Activated T-cell treated with anti-CD3 and anti-CD28 coated beads for 48 hours (primary cell): ENCODE results near the gene PPP1R3F.
"Not testable (repeated sequence)": the region's sequence is repeated elsewhere in the genome, so short reads cannot be mapped to it uniquely, and the experiment has no call there.

Experiments
- DNase-seq: peaks from one replicate; pipeline ENCODE4 v3.0.0-alpha.2; 2020; ENCODE audit warnings: low read depth

The PPP1R3F gene

GRCh38 chrX:49276207-49276606, 6.6 kb downstream of the PPP1R3F start:
- no peak for DNase-seq

GRCh38 chrX:49276671-49277534, 7.3 kb downstream of the PPP1R3F start:
- no peak for DNase-seq

DNA sequence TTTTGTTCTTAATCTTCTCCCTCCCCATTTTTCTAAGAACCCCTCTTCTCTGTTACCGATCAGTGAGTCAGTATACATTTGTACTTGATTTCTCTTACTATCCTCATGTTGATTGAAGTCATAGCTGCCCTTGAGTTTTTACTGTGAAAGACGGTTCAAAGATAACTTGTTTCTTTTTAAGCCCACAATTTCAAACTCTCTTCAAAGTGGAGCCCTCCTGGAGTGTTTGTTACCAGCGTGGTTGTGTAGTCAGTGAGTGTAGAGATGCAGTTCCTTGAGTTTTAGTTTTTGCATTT, 7.9 kb downstream of the PPP1R3F start:
- DNase-seq = no peak

GRCh38 chrX:49278081-49278480, 8.5 kb downstream of the PPP1R3F start:
- DNase-seq = no peak

- no peak for DNase-seq
Measured at GRCh38 chrX:49282647-49283011, 13.0 kb downstream of the PPP1R3F start.

DNA sequence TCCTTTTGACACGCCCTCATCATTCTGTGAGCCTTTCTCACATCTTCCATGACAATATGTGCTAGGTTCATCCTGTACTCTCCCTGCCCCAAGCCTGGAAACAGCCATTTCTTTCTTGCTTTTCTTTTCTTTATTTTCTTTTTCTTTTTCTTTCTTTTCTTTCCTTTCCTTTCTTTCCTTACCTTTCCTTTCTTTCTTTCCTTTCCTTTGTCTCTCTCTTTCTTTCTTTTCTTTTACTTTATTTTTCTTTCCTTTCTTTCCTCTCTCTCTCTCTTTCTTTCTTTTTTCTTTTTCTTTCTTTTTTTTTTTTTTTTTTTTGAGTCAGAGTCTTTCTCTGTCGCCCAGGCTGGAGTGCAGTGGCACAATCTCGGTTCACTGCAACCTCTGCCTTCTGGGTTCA, 14.6 kb downstream of the PPP1R3F start:
- DNase-seq = no peak

GRCh38 chrX:49286136-49286535, 16.5 kb downstream of the PPP1R3F start:
- no peak for DNase-seq

- DNase-seq = no peak
Measured at GRCh38 chrX:49286581-49286980, 17.0 kb downstream of the PPP1R3F start.

DNA sequence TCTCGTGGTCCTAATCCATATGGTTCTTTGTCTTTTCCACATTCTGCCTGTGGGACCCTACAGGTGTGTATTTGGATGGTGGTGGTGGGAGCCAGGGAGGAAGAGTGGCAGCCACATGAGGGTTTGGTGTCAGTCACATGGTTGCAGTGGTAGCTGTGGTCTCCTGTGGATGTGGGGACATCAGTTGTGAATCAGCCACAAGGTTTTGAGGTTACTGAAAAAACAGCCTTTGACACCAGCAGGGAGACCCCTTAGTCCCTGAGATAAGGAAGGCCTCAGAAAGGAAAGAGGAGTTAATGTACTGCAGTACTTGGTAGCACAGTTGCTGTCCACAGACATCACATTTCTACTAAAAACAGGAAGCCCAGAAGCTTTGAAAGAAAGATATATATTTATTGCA, 18.1 kb downstream of the PPP1R3F start:
- no peak for DNase-seq

DNA sequence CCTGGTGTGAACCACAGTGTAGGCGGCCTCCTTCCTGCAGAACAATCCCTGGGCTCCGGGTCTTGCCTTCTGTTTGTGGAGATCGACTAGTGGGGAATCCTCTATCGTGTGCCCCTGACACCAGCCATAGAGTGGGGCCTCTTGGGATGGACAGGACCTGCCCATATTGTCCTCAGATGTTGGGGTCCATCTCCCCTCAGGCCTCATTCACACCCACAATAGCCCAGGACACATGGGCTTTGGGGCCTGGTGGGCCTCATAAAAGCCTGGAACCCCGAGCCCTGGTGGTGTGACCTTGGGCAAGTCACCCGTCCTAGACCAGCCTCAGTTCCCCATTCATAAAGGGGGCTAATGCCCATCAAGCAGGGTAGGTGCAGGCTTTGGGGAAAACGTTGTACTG, 20.6 kb downstream of the PPP1R3F start:
- no peak for DNase-seq

GRCh38 chrX:49291615-49292337, 22.2 kb downstream of the PPP1R3F start:
- peak; percentile 59 for DNase-seq

GRCh38 chrX:49292400-49293362, 23.1 kb downstream of the PPP1R3F start:
- no peak for DNase-seq

DNA sequence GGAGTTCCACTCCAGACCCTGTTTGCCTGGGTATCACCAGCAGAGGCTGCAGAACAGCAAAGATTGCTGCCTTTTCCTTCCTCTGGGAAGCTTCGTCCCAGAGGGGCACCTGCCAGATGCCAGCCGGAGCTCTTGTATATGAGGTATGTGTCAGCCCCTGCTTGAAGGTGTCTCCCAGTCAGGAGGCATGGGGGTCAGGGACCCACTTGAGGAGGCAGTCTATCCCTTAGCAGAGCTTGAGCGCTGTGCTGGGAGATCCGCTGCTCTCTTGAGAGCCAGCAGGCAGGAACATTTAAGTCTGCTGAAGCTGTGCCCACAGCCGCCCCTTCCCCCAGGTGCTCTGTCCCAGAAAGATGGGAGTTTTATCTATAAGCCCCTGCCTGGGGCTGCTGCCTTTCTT, 29.7 kb downstream of the PPP1R3F start:
- DNase-seq = not testable (repeated sequence)

- DNase-seq = no peak
Measured at GRCh38 chrX:49300703-49301102, 31.1 kb downstream of the PPP1R3F start.

- DNase-seq = no peak
Measured at GRCh38 chrX:49303346-49303745, 33.8 kb downstream of the PPP1R3F start, which contains the start of gene GAGE10. Gene GAGE10, plus strand, starts transcription at chrX:49303646. Its CDS starts 1,214 bp downstream, at chrX:49304860.

DNA sequence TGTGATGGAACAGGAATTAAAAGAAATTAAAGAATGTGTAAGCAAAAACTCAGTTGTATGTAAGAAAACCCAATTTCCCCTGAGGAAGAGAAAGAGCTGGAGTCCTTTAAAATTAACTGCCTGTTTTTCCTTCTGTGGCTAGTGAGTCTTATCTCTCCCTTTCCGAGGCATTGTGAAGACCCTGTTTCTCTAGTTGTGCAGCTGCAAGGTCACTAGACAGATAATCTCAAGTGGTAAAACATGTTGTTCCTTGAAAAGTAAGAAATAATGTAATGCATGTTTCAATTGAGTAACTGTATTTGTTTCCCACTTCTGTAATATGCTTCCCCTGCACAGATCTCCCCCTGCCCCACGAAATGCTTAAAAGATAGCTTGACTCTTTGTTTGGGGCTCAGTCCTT, 38.2 kb downstream of the PPP1R3F start:
- DNase-seq = not testable (repeated sequence)

- no peak for DNase-seq
Measured at GRCh38 chrX:49308604-49309269, 39.1 kb downstream of the PPP1R3F start.

- no peak for DNase-seq
Measured at GRCh38 chrX:49309401-49309981, 39.9 kb downstream of the PPP1R3F start.

- DNase-seq = no peak
Measured at GRCh38 chrX:49310371-49310770, 40.8 kb downstream of the PPP1R3F start.

- DNase-seq = no peak
Measured at GRCh38 chrX:49312176-49312575, 42.6 kb downstream of the PPP1R3F start.

DNA sequence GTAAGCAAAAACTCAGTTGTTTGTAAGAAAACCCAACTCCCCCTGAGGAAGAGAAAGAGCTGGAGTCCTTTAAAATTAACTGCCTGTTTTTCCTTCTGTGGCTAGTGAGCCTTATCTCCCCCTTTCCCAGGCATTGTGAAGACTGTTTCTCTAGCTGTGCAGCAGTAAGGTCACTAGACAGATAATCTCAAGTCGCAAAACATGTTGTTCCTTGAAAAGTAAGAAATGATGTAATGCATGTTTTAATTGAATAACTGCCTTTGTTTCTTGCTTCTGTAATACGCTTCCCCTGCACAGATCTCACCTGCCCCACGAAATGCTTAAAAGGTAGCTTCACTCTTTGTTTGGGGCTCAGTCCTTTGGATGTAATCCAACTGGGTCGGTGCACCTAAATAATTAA, 46.5 kb downstream of the PPP1R3F start:
- no peak for DNase-seq
